ENCODE data around the gene CEP76.

The CEP76 gene

DNA sequence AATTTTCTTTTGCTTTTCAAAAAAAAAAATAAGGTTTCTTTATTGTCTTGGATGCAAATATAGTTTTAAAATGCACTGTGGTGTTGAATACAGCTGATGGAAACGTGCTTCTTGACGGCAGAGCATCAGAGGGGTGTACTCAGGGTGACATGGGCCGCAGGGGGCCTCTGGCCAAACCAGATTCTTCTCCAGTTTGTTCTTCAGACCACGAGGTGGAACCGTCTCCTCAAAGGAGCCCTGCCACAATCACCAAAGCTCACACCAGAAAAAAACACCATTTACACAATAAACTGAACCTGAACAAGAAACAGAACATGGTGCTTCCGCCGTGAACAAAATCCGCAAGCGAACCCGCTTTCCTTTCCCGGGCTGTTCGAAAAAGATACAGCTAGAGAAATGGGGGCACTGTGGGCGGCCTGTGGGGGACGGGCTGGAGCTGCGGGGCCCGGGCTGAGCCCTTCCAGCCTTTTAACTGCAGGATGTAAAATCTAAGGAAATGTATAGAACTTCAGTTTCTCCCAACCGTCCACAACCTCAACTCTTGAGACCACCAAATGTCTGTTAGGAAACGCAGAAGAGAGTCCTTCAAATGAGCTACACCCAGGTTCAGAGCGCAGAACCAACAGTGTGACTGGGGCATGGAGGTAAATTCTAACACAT, 34.9 kb upstream of the CEP76 start:
- no peaks in the 10 kb centered on the region for H3K9me3 Mint-ChIP-seq
- H3K4me1 Mint-ChIP-seq, result no peaks in the 10 kb centered on the region
- no peak for DNase-seq
- no peaks in the 10 kb centered on the region for H3K27me3 Mint-ChIP-seq
- no peak overlapping the region for H3K27ac Mint-ChIP-seq
- no peak for ATAC-seq (replicated peaks)
- no peaks in the 10 kb centered on the region for H3K36me3 Mint-ChIP-seq
- H3K4me3 Mint-ChIP-seq, result no peak overlapping the region

DNA sequence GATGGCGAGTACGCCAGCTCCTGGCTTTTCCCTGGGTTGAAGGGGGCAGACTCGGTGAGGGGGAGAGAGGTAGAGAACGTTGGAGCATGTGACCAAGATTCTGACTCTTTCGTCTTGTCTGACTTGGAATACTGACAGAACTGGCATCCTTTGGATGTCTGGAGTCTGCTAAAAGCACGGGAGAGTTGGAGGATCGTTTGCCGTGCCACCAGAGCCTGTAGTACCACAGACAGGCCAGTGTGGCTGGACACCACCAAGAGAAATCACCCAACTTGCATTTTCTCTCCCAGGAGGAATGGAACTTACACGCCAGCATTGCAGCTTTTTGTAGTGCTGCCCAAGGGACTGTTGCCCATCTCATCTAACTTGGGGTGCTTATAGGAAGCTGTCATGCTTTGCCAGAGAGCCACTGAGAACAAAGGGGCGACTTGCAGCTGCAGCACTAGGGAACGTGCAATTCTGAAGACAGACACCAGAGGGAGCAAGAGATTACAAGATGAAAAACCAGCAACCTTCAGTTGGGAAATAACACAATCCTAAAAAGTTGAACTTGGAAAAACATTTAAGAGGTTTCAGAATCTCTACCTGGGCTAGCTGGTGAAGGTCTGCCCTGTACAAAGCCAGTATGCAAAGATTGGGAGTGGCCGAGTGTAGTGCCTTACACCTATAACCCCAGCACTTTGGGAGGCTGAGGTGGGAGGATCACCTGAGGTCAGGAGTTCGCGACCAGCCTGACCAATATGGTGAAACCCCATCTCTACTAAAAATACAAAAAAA, 24.4 kb upstream of the CEP76 start:
- Mint-ChIP-seq H3K9me3 (peaks cover 0 to 5% of the 10 kb centered on the region in 2 donors), H3K4me3 (no peak overlapping the region), H3K36me3 (peaks cover 12 to 30% of the 10 kb centered on the region in 2 donors), H3K27ac (peak overlapping the region; percentile 47), H3K4me1 (peaks cover 2 to 5% of the 10 kb centered on the region in 2 donors), H3K27me3 (no peaks in the 10 kb centered on the region)
- ATAC-seq (replicated peaks) (peak; percentile 63 to 70), DNase-seq (peak; percentile 26)

DNA sequence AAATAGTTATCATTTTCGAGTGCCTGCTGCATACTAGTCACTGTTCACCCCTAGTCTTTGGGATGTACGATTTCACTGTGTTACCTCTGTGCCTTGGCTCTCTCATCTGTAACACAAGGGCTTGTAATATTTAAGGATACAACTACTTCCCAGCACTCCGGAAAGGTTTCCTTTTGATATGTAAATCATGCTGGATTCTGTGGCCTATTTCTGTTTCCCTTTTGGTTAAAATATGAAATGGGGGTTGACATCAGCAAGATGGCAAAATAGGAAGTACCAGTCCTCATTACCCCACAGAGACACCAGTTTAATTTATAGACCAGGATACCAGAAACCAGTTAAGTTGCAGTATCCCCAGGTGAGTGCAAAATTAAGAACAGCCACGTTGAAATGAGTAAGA, 23.8 kb upstream of the CEP76 start:
- Mint-ChIP-seq H3K4me1 (peaks cover 2 to 5% of the 10 kb centered on the region in 2 donors), H3K9me3 (peaks cover 0 to 5% of the 10 kb centered on the region in 2 donors), H3K4me3 (no peak overlapping the region), H3K27ac (peak overlapping the region; percentile 47), H3K36me3 (peaks cover 15 to 33% of the 10 kb centered on the region in 2 donors), H3K27me3 (no peaks in the 10 kb centered on the region)
- ATAC-seq (replicated peaks) (no peak), DNase-seq (no peak)

DNA sequence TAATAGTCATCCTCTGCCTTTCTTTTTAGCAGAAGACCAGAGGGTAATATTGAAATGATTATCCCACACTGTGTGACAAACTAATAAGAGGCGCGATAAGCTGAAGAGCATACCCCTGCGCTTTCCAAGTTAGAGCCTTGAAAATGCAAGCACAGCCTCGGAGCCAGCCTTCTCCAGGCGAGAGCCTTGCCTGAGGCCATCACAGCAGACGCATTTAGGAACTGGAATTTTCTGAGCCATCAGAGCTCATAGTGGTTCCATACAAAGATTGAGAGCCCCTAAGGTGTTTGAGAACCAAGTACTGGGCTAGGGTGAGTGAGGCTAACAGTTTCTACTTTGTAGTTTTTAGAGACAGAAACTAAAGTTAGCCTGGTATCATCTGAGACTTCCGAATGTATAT, 20.2 kb upstream of the CEP76 start:
- Mint-ChIP-seq H3K4me1 (peaks cover 2 to 5% of the 10 kb centered on the region in 2 donors), H3K36me3 (peaks cover 19 to 46% of the 10 kb centered on the region in 2 donors), H3K4me3 (no peak overlapping the region), H3K27ac (no peak overlapping the region), H3K9me3 (no peaks in the 10 kb centered on the region), H3K27me3 (no peaks in the 10 kb centered on the region)
- ATAC-seq (replicated peaks) (no peak), DNase-seq (no peak)

DNA sequence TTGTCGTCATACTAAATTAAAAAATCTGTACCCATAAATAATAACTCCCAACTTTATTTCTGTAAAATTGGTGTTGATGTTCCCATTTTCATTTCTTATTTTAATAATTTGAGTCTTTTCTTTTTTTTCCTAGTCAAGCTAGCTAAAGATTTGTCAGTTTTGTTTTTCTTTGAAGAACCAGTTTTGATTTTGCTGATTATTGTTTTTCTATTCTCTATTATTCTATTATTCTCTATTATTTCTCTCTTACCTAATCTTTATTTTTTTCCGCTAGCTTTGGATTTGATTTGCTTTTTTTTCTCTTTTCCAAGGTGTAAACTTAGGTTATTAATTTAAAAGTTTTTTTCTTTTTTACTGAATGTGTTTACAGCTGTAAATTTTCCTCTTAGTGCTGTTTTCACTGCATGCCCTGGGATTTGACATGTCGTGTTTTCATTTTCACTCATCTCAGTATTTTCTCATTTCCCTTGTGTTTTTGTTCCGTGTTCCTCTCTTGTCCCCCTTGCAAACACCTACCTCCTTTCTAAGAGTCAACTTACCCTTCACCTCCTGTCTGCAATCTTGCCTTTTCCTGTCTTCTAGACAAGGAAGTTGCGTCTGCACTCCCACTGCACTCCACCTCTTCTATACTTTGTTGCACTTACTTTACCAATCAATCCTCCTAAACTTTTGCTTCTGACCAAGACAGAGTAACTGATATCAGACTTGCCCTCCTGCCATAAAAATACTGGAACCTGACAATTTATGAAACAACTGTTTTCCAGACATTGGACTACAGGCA, 19.2 kb upstream of the CEP76 start:
- no peak overlapping the region for H3K4me3 Mint-ChIP-seq
- DNase-seq (no peak), ATAC-seq (replicated peaks) (no peak)
- peaks cover 0 to 2% of the 10 kb centered on the region in 2 donors for H3K4me1 Mint-ChIP-seq
- no peak overlapping the region for H3K27ac Mint-ChIP-seq
- H3K27me3 Mint-ChIP-seq, result no peaks in the 10 kb centered on the region
- H3K36me3 Mint-ChIP-seq, result peaks cover 24 to 46% of the 10 kb centered on the region in 2 donors
- H3K9me3 Mint-ChIP-seq, result no peaks in the 10 kb centered on the region

- peaks cover 27 to 29% of the 10 kb centered on the region in 2 donors for H3K36me3 Mint-ChIP-seq
- DNase-seq, result no peak
- H3K27me3 Mint-ChIP-seq, result no peaks in the 10 kb centered on the region
- H3K4me1 Mint-ChIP-seq, result peaks cover 0 to 5% of the 10 kb centered on the region in 2 donors
- no peak for ATAC-seq (replicated peaks)
- H3K27ac Mint-ChIP-seq, result no peak overlapping the region
- H3K9me3 Mint-ChIP-seq, result no peaks in the 10 kb centered on the region
- no peak overlapping the region for H3K4me3 Mint-ChIP-seq
These were observed 8.9 kb upstream of the CEP76 start for GRCh38 chr18:12711446-12711845.

- peak overlapping the region; percentile 100 for H3K27ac Mint-ChIP-seq
- peaks cover 22 to 46% of the 10 kb centered on the region in 2 donors for H3K4me1 Mint-ChIP-seq
- no peaks in the 10 kb centered on the region for H3K27me3 Mint-ChIP-seq
- H3K4me3 Mint-ChIP-seq, result peak overlapping the region; percentile 88 to 100
- ATAC-seq (replicated peaks) (no peak), DNase-seq (no peak)
- H3K36me3 Mint-ChIP-seq, result peaks cover 17% of the 10 kb centered on the region in 2 donors
- H3K9me3 Mint-ChIP-seq, result no peaks in the 10 kb centered on the region
These were observed 1.1 kb upstream of the CEP76 start for GRCh38 chr18:12703664-12704063.

- Mint-ChIP-seq H3K4me3 (peak overlapping the region; percentile 88 to 100), H3K36me3 (peaks cover 17 to 20% of the 10 kb centered on the region in 2 donors), H3K27me3 (no peaks in the 10 kb centered on the region), H3K27ac (peak overlapping the region; percentile 100), H3K9me3 (no peaks in the 10 kb centered on the region), H3K4me1 (peaks cover 22 to 46% of the 10 kb centered on the region in 2 donors)
- ATAC-seq (replicated peaks), result peak in 1 of 2 donors; percentile 56
- DNase-seq, result no peak
These were observed 609 bp upstream of the CEP76 start for GRCh38 chr18:12703096-12703567.

- Mint-ChIP-seq H3K9me3 (no peaks in the 10 kb centered on the region), H3K36me3 (peaks cover 5 to 12% of the 10 kb centered on the region in 2 donors), H3K4me3 (peak overlapping the region in 1 of 2 donors; percentile 100), H3K27ac (no peak overlapping the region), H3K27me3 (no peaks in the 10 kb centered on the region), H3K4me1 (peaks cover 21 to 46% of the 10 kb centered on the region in 2 donors)
- DNase-seq (no peak), ATAC-seq (replicated peaks) (no peak)
These were observed 1.4 kb downstream of the CEP76 start for GRCh38 chr18:12701161-12701560.

DNA sequence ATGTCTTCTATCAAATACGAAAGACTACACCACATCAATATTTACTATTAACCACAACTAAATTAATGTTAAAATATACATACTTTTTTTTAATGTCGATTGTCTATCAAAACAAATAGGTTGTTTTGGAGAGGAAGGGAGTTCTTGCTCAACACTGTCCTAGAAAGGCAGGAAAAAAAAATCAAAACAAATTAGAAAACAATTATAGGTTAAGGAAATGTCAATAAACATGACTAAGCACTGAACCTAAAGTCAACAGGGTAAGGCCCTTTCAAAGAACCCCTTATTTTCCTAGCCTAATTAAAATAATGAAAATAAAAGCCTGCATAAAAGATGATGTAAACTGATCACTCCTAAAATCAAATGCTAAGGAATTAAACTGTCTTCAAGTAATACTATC, 2.8 kb downstream of the CEP76 start:
- no peaks in the 10 kb centered on the region for H3K27me3 Mint-ChIP-seq
- DNase-seq (no peak), ATAC-seq (replicated peaks) (no peak)
- H3K27ac Mint-ChIP-seq, result no peak overlapping the region
- H3K9me3 Mint-ChIP-seq, result no peaks in the 10 kb centered on the region
- no peak overlapping the region for H3K4me3 Mint-ChIP-seq
- H3K4me1 Mint-ChIP-seq, result peaks cover 15 to 32% of the 10 kb centered on the region in 2 donors
- peaks cover 5 to 11% of the 10 kb centered on the region in 2 donors for H3K36me3 Mint-ChIP-seq

GRCh38 chr18:12694032-12694431, 8.5 kb downstream of the CEP76 start:
- no peak for DNase-seq
- H3K4me3 Mint-ChIP-seq, result no peak overlapping the region
- H3K27me3 Mint-ChIP-seq, result no peaks in the 10 kb centered on the region
- no peak overlapping the region for H3K27ac Mint-ChIP-seq
- no peaks in the 10 kb centered on the region for H3K9me3 Mint-ChIP-seq
- ATAC-seq (replicated peaks), result no peak
- peaks cover 15 to 18% of the 10 kb centered on the region in 2 donors for H3K36me3 Mint-ChIP-seq
- H3K4me1 Mint-ChIP-seq, result peaks cover 5 to 6% of the 10 kb centered on the region in 2 donors

DNA sequence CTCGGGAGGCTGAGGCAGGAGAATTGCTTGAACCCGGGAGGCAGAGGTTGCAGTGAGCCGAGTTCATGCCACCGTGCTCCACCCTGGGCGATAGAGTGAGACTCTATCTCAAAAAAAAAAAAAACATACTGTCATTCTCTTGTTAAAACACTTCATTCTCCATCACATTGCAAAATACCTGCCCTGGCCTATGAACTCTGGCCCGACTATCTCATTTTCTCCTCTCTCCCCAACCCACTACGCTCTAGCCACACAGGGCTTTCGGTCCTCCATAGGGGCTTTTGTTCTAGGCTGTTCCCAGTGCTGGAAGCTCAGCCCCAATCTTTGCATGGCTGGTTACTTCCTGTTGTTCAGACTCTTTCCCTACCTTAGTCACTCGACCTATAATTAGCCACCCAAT, 10.3 kb downstream of the CEP76 start:
- H3K27me3 Mint-ChIP-seq, result no peaks in the 10 kb centered on the region
- H3K36me3 Mint-ChIP-seq, result peaks cover 13 to 14% of the 10 kb centered on the region in 2 donors
- peaks cover 5 to 6% of the 10 kb centered on the region in 2 donors for H3K4me1 Mint-ChIP-seq
- no peaks in the 10 kb centered on the region for H3K9me3 Mint-ChIP-seq
- DNase-seq (no peak), ATAC-seq (replicated peaks) (no peak)
- no peak overlapping the region for H3K27ac Mint-ChIP-seq
- no peak overlapping the region for H3K4me3 Mint-ChIP-seq

GRCh38 chr18:12689256-12689850, 13.2 kb downstream of the CEP76 start:
- Mint-ChIP-seq H3K4me3 (no peak overlapping the region), H3K27ac (no peak overlapping the region), H3K27me3 (no peaks in the 10 kb centered on the region), H3K9me3 (no peaks in the 10 kb centered on the region), H3K4me1 (peaks cover 5 to 6% of the 10 kb centered on the region in 2 donors), H3K36me3 (peaks cover 12 to 14% of the 10 kb centered on the region in 2 donors)
- ATAC-seq (replicated peaks) (no peak), DNase-seq (no peak)

DNA sequence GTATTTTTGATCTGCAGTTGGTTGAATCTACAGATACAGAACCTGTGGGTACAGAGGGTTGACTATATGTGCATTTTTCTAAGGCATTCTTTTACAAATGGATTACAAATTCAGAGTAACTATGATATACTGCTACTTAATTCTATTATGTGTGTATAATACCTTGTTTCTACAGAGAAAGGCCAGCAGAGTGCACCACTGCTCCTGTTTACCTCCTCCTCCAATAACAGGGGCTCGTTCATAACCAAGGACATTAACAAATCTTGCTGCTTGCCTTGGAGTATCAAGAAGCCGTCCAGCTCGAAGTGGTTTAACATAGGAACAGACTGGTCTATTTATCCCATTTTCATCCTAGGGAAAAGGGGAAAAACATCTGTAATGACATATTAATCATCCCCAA, 16.4 kb downstream of the CEP76 start:
- no peak overlapping the region for H3K4me3 Mint-ChIP-seq
- DNase-seq, result no peak
- no peaks in the 10 kb centered on the region for H3K9me3 Mint-ChIP-seq
- no peaks in the 10 kb centered on the region for H3K4me1 Mint-ChIP-seq
- no peak for ATAC-seq (replicated peaks)
- H3K27me3 Mint-ChIP-seq, result no peaks in the 10 kb centered on the region
- no peak overlapping the region for H3K27ac Mint-ChIP-seq
- H3K36me3 Mint-ChIP-seq, result peaks cover 4 to 8% of the 10 kb centered on the region in 2 donors

Data from stimulated activated naive B cell treated with anti-CD40 and anti-IgM and Interleukin-4, amounts not matched to agents 10 μg/mL and 1 μg/mL and 100 μg/mL, for 72 hours (primary cell).